HFF-Myc (cell line): ENCODE measurements around the gene HMGA1.

Experiments
- DNase-seq: peaks from one replicate; pipeline ENCODE4 v3.0.0-alpha.2; 2011; ENCODE audit warnings: low read depth; ENCODE audit errors: extremely low read depth
- H3K4me3 ChIP-seq: replicated peaks from 2 replicates; pipeline ENCODE4 v1.5.1; 2011; ENCODE audit warnings: low read depth, mild to moderate bottlenecking, control low read depth, low read length
- TF ChIP-seq, protein P1 (sequence below): IDR thresholded peaks from 2 replicates; pipeline ENCODE4 v1.5.1; 2012; ENCODE audit warnings: mild to moderate bottlenecking, low read depth, low read length, control low read depth; ENCODE audit errors: missing control alignments

Gene HMGA1

GRCh38 chr6:34295721-34296120 is 59.0 kb downstream of the HMGA1 start:
- H3K4me3 ChIP-seq, result no peak overlapping the region
- DNase-seq, result no peak
- TF ChIP-seq, protein P1, sequence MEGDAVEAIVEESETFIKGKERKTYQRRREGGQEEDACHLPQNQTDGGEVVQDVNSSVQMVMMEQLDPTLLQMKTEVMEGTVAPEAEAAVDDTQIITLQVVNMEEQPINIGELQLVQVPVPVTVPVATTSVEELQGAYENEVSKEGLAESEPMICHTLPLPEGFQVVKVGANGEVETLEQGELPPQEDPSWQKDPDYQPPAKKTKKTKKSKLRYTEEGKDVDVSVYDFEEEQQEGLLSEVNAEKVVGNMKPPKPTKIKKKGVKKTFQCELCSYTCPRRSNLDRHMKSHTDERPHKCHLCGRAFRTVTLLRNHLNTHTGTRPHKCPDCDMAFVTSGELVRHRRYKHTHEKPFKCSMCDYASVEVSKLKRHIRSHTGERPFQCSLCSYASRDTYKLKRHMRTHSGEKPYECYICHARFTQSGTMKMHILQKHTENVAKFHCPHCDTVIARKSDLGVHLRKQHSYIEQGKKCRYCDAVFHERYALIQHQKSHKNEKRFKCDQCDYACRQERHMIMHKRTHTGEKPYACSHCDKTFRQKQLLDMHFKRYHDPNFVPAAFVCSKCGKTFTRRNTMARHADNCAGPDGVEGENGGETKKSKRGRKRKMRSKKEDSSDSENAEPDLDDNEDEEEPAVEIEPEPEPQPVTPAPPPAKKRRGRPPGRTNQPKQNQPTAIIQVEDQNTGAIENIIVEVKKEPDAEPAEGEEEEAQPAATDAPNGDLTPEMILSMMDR, result no peak
